Prostate gland (tissue), 2 donors: ENCODE measurements around the gene UNC5C.
"Not testable (repeated sequence)": the region's sequence is repeated elsewhere in the genome, so short reads cannot be mapped to it uniquely, and the experiment has no call there.

Source experiments
- POLR2AphosphoS5 ChIP-seq: sonication (generic); formaldehyde crosslinking; IDR thresholded peaks from one replicate; pipeline ENCODE4 v1.6.1; 2017; ENCODE audit warnings: antibody characterized with exemption
- TF ChIP-seq, protein P1 (sequence below), 4 experiments: fragments of 200-600 bp in 2 of 4; fragments of 450-650 bp in 2 of 4; sonication (generic) in 2 of 4; IDR thresholded peaks; 1 replicate in 3 of 4; 2 replicates in 1 of 4; pipeline ENCODE4 v1.5.1; 2016 to 2019; ENCODE audit warnings: antibody characterized with exemption in 4 of 4, mild to moderate bottlenecking in 2 of 4, moderate library complexity in 2 of 4

DNA sequence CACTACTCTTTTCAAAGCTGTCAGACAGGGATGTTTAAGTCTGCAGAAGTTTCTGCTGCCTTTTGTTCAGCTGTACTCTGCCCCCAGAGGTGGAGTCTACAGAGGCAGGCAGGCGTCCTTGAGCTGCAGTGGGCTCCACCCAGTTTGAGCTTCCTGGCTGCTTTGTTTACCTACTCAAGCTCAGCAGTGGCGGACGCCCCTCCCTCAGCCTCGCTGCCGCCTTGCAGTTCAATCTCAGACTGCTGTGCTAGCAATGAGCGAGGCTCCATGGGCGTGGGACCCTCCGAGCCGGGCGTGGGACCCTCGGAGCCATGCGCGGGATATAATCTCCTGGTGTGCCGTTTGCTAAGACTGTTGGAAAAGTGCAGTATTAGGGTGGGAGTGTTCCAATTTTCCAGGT, 409.3 kb downstream of the UNC5C start:
- not testable (repeated sequence) for TF ChIP-seq POLR2AphosphoS5
- TF ChIP-seq, protein P1, sequence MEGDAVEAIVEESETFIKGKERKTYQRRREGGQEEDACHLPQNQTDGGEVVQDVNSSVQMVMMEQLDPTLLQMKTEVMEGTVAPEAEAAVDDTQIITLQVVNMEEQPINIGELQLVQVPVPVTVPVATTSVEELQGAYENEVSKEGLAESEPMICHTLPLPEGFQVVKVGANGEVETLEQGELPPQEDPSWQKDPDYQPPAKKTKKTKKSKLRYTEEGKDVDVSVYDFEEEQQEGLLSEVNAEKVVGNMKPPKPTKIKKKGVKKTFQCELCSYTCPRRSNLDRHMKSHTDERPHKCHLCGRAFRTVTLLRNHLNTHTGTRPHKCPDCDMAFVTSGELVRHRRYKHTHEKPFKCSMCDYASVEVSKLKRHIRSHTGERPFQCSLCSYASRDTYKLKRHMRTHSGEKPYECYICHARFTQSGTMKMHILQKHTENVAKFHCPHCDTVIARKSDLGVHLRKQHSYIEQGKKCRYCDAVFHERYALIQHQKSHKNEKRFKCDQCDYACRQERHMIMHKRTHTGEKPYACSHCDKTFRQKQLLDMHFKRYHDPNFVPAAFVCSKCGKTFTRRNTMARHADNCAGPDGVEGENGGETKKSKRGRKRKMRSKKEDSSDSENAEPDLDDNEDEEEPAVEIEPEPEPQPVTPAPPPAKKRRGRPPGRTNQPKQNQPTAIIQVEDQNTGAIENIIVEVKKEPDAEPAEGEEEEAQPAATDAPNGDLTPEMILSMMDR (IDR thresholded peaks at IDR 0.05): not testable (repeated sequence)
